Measurements from ENCODE around the gene KYAT1.

DNA sequence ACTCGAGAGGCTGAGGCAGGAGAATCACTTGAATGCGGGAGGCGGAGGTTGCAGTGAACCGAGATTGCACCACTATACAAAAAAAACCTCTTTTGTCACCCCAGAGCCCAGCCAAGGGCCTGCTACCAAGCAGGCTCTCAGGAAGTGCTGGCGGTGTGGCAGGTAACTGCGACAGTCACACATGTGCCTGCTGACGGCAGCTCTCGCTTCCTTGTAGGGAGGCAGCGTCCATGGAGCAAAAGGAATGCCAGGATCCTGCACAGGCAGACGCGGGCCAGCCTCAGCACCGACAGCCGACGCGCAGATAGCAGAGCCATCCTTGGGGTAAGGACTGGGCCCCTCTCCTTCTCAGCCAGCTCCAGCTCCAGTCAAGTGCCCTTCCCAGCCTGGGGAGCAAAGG is 4.0 kb upstream of the KYAT1 start:
- TF ChIP-seq, protein P1, sequence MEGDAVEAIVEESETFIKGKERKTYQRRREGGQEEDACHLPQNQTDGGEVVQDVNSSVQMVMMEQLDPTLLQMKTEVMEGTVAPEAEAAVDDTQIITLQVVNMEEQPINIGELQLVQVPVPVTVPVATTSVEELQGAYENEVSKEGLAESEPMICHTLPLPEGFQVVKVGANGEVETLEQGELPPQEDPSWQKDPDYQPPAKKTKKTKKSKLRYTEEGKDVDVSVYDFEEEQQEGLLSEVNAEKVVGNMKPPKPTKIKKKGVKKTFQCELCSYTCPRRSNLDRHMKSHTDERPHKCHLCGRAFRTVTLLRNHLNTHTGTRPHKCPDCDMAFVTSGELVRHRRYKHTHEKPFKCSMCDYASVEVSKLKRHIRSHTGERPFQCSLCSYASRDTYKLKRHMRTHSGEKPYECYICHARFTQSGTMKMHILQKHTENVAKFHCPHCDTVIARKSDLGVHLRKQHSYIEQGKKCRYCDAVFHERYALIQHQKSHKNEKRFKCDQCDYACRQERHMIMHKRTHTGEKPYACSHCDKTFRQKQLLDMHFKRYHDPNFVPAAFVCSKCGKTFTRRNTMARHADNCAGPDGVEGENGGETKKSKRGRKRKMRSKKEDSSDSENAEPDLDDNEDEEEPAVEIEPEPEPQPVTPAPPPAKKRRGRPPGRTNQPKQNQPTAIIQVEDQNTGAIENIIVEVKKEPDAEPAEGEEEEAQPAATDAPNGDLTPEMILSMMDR (IDR thresholded peaks at IDR 0.05): no peak
- TF ChIP-seq TCF7L2 (IDR thresholded peaks at IDR 0.05; ENCODE audit: low read depth, low read length) (no peak), POLR2AphosphoS5 (IDR thresholded peaks at IDR 0.05; ENCODE audit: low read depth, low read length) (no peak)
- TF ChIP-seq, protein P2, sequence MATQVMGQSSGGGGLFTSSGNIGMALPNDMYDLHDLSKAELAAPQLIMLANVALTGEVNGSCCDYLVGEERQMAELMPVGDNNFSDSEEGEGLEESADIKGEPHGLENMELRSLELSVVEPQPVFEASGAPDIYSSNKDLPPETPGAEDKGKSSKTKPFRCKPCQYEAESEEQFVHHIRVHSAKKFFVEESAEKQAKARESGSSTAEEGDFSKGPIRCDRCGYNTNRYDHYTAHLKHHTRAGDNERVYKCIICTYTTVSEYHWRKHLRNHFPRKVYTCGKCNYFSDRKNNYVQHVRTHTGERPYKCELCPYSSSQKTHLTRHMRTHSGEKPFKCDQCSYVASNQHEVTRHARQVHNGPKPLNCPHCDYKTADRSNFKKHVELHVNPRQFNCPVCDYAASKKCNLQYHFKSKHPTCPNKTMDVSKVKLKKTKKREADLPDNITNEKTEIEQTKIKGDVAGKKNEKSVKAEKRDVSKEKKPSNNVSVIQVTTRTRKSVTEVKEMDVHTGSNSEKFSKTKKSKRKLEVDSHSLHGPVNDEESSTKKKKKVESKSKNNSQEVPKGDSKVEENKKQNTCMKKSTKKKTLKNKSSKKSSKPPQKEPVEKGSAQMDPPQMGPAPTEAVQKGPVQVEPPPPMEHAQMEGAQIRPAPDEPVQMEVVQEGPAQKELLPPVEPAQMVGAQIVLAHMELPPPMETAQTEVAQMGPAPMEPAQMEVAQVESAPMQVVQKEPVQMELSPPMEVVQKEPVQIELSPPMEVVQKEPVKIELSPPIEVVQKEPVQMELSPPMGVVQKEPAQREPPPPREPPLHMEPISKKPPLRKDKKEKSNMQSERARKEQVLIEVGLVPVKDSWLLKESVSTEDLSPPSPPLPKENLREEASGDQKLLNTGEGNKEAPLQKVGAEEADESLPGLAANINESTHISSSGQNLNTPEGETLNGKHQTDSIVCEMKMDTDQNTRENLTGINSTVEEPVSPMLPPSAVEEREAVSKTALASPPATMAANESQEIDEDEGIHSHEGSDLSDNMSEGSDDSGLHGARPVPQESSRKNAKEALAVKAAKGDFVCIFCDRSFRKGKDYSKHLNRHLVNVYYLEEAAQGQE (IDR thresholded peaks at IDR 0.05; ENCODE audit: insufficient read depth in 1 of 2, low read depth in 2 of 2, low read length in 1 of 2): no peak
